NCI-H69 (cell line): ENCODE measurements around the gene USP19.

Experiments
- DNase-seq: peaks from one replicate; lab custom pipeline; 2025; lab: John Stamatoyannopoulos, UW

The USP19 gene

GRCh38 chr3:49098910-49099630 is 21.6 kb downstream of the USP19 start:
- DNase-seq, result no peak

GRCh38 chr3:49098429-49098828 is 22.2 kb downstream of the USP19 start:
- peak; percentile 85 for DNase-seq

- DNase-seq, result peak; percentile 96
Observed at GRCh38 chr3:49093853-49094767, 26.5 kb downstream of the USP19 start, which contains the start of gene QRICH1. Gene QRICH1 (minus strand): TSS chr3:49094071. CDS start chr3:49077017, 17,054 bp downstream.

- peak; percentile 83 for DNase-seq
Observed at GRCh38 chr3:49092938-49093852, 27.4 kb downstream of the USP19 start.

- DNase-seq, result peak; percentile 78
Observed at GRCh38 chr3:49081429-49081828, 39.2 kb downstream of the USP19 start.

- DNase-seq, result no peak
Observed at GRCh38 chr3:49079270-49079669, 41.4 kb downstream of the USP19 start.

- DNase-seq, result no peak
Observed at GRCh38 chr3:49076646-49077045, 44.0 kb downstream of the USP19 start.

- no peak for DNase-seq
Observed at GRCh38 chr3:49076116-49076515, 44.5 kb downstream of the USP19 start.
